ENCODE data around the gene SPANXN5.

- TF ChIP-seq CTCF (IDR thresholded peaks at IDR 0.05), result no peak
- TF ChIP-seq POLR2A (IDR thresholded peaks at IDR 0.05), result no peak
These were observed 33.3 kb upstream of the SPANXN5 start for GRCh38 chrX:52830551-52830950.

Measured in heart left ventricle (tissue), 13 donors.